Testis (tissue), 3 donors: ENCODE results near the gene ATP1A1. TPM values are rescaled to one million over a fixed set of nuclear protein-coding genes. Genes with fewer than 3 reads are reported as not detected.

Source experiments
- DNase-seq: peaks from one replicate; pipeline ENCODE4 v3.0.0-alpha.2; 2019
- H3K27ac ChIP-seq, 2 donors: fragments of 200-600 bp; sonication (generic); one replicate each; pipeline ENCODE4 v1.5.1; 2019
- H3K27me3 ChIP-seq: fragments of 200-600 bp; sonication (generic); one replicate; pipeline ENCODE4 v1.5.1; 2019
- H3K36me3 ChIP-seq: fragments of 200-600 bp; sonication (generic); one replicate; pipeline ENCODE4 v1.5.1; 2017; ENCODE audit warnings: low read depth; ENCODE audit errors: missing control alignments
- H3K4me1 ChIP-seq: fragments of 200-600 bp; sonication (generic); one replicate; pipeline ENCODE4 v1.5.1; 2019
- H3K4me3 ChIP-seq, 2 donors: fragments of 200-600 bp; sonication (generic); one replicate each; pipeline ENCODE4 v1.5.1; 2017 to 2019
- H3K9me3 ChIP-seq: fragments of 200-600 bp; sonication (generic); one replicate; pipeline ENCODE4 v1.5.1; 2017
- CTCF ChIP-seq, 3 experiments: fragments of 450-650 bp in 2 of 3; fragments of 200-600 bp in 1 of 3; sonication (generic) in 1 of 3; IDR thresholded peaks; one replicate each; pipeline ENCODE4 v1.5.1; 2016 to 2019; ENCODE audit warnings: antibody characterized with exemption in 3 of 3, mild to moderate bottlenecking in 2 of 3, moderate library complexity in 1 of 3
- POLR2A ChIP-seq: fragments of 450-650 bp; IDR thresholded peaks from one replicate; pipeline ENCODE4 v1.6.1; 2017; ENCODE audit warnings: antibody characterized with exemption, mild to moderate bottlenecking, moderate library complexity
- WGBS, 2 donors: methylation state at CpG; one replicate each; pipeline ENCODE4 v1.1.5; 2018; 5-methylcytosine and 5-hydroxymethylcytosine counted together
- intact Hi-C: fragments of 100-400 bp; cut with DNase I; formaldehyde crosslinking; loops from one replicate; pipeline ENCODE4 v1.15.1; 2023; ENCODE audit warnings: low total_unique reads
- polyA plus RNA-seq: library from polyadenylated mRNA; stranded (reverse); fragments of 350-450 nt; fragmentation: Illumina TruSeq; extraction: RNeasy Lipid Tissue Mini Kit (QIAGEN cat#74804); gene quantifications from one replicate; pipeline ENCODE4 v1.2.3, GENCODE V29; 2014; ENCODE audit warnings: low read depth, low replicate concordance; ENCODE audit not compliant: insufficient read depth
- total RNA-seq, 2 donors: library from RNA; depleted of rRNA; stranded (reverse); fragments of >200 nt; gene quantifications; one replicate each; pipeline ENCODE4 v1.2.3, GENCODE V29; 2016

Gene ATP1A1
- total and polyA plus RNA-seq, 3 donors from 2014 or later = 394 to 561 (median 444) TPM

GRCh38 chr1:116340506-116341231, 32.4 kb upstream of the ATP1A1 start:
- no peak for DNase-seq
- H3K4me1 ChIP-seq = no peaks in the 10 kb centered on the region
- H3K4me3 ChIP-seq = no peak overlapping the region
- no peak for TF ChIP-seq CTCF (IDR thresholded peaks at IDR 0.05)
- TF ChIP-seq POLR2A = no peak
- H3K27me3 ChIP-seq = no peaks in the 10 kb centered on the region
- intact Hi-C loops = no loop called here
- WGBS, 2 donors = 94 to 96% methylated on average over 2 of the region's 2 CpGs
- H3K36me3 ChIP-seq = no peaks in the 10 kb centered on the region
- no peak overlapping the region for H3K27ac ChIP-seq
- no peaks in the 10 kb centered on the region for H3K9me3 ChIP-seq

GRCh38 chr1:116343019-116343418, 30.0 kb upstream of the ATP1A1 start:
- H3K27me3 ChIP-seq = no peaks in the 10 kb centered on the region
- no peaks in the 10 kb centered on the region for H3K9me3 ChIP-seq
- TF ChIP-seq POLR2A (no peak), CTCF (IDR thresholded peaks at IDR 0.05) (no peak)
- intact Hi-C loops = no loop called here
- H3K36me3 ChIP-seq = no peaks in the 10 kb centered on the region
- WGBS, 2 donors = 86 to 89% methylated on average over 4 of the region's 4 CpGs
- no peak overlapping the region for H3K27ac ChIP-seq
- H3K4me3 ChIP-seq = no peak overlapping the region
- H3K4me1 ChIP-seq = no peaks in the 10 kb centered on the region
- DNase-seq = no peak

- H3K9me3 ChIP-seq = no peaks in the 10 kb centered on the region
- WGBS, 2 donors = 94 to 100% methylated on average over 1 of the region's 1 CpG
- H3K27ac ChIP-seq = no peak overlapping the region
- H3K27me3 ChIP-seq = no peaks in the 10 kb centered on the region
- intact Hi-C loops = no loop called here
- H3K36me3 ChIP-seq = no peaks in the 10 kb centered on the region
- H3K4me1 ChIP-seq = no peaks in the 10 kb centered on the region
- no peak for TF ChIP-seq POLR2A
- no peak for TF ChIP-seq CTCF (IDR thresholded peaks at IDR 0.05)
- H3K4me3 ChIP-seq = no peak overlapping the region
- no peak for DNase-seq
Observed at GRCh38 chr1:116345011-116345410, 28.0 kb upstream of the ATP1A1 start.

- no peak for TF ChIP-seq POLR2A
- no peak for TF ChIP-seq CTCF (IDR thresholded peaks at IDR 0.05)
- Histone ChIP-seq H3K4me1 (no peaks in the 10 kb centered on the region), H3K4me3 (no peak overlapping the region), H3K36me3 (no peaks in the 10 kb centered on the region), H3K9me3 (no peaks in the 10 kb centered on the region), H3K27ac (no peak overlapping the region), H3K27me3 (no peaks in the 10 kb centered on the region)
- WGBS, 2 donors = 29 to 41% methylated on average over 2 of the region's 2 CpGs
- DNase-seq = no peak
- intact Hi-C loops = no loop called here
Observed at GRCh38 chr1:116345843-116346242, 27.2 kb upstream of the ATP1A1 start.
